ENCODE measurements around the gene RPS6KB2. TPM values are rescaled to one million over a fixed set of nuclear protein-coding genes. Genes with fewer than 3 reads are reported as not detected.

RPS6KB2 gene
- total and polyA plus RNA-seq, 4 donors = 26.3 to 69.5 (median 56.2) TPM

- Histone ChIP-seq H3K9ac (ENCODE audit: insufficient read depth in 1 of 2, low read length in 2 of 2) (no peak overlapping the region), H3K9me3 (ENCODE audit: control insufficient read depth in 4 of 4, insufficient read depth in 3 of 4, low read length in 3 of 4) (no peaks in the 10 kb centered on the region), H3K27ac (ENCODE audit: low read depth in 1 of 2, low read length in 1 of 2) (peak overlapping the region in 1 of 2 donors; percentile 15), H3K4me1 (ENCODE audit: control insufficient read depth in 5 of 5, insufficient read depth in 5 of 5, low read length in 5 of 5) (peaks cover 0 to 12% (median 7%) of the 10 kb centered on the region in 5 donors), H3K4me3 (no peak overlapping the region), H3K36me3 (ENCODE audit: control insufficient read depth in 4 of 4, insufficient read depth in 4 of 4, low read length in 4 of 4) (peaks cover 0 to 21% (median 15%) of the 10 kb centered on the region in 4 donors), H3K27me3 (ENCODE audit: control insufficient read depth in 3 of 3, insufficient read depth in 3 of 3, low read length in 2 of 3) (no peaks in the 10 kb centered on the region)
- TF ChIP-seq CTCF (IDR thresholded peaks at IDR 0.05; ENCODE audit: control extremely low read depth, extremely low read depth) = no peak
- no peak for DNase-seq
- 42 to 64% methylated on average over 11 of the region's 11 CpGs for WGBS, 2 donors
- no peak for ATAC-seq (ENCODE audit: insufficient read depth, low FRiP score)
Observed at GRCh38 chr11:67484847-67485311, 56.6 kb downstream of the RPS6KB2 start.

Small RNA genes lying within 50 kb of the gene (small RNA-seq; reads per million reads assigned to genes)
- gene RNU6-1238P (ENCODE audit: low replicate concordance) = not detected

Other genes with a start within 250 kb of the RPS6KB2 start
- 10 to 100 TPM; 37.1 to 99.8 TPM for gene GRK2, start 162.0 kb upstream of the RPS6KB2 start, total RNA-seq
- gene GRK2, start 162.0 kb upstream of the RPS6KB2 start, polyA plus RNA-seq = 100 to 1,000 TPM in 1 of 2 donors, 10 to 100 TPM in 1; 95.2 to 130 TPM
- 10 to 100 TPM; 35.9 to 86.2 TPM for gene ANKRD13D, start 139.2 kb upstream of the RPS6KB2 start, total RNA-seq
- gene ANKRD13D, start 139.2 kb upstream of the RPS6KB2 start, polyA plus RNA-seq = 10 to 100 TPM; 55.8 to 65.3 TPM
- gene SSH3, start 125.0 kb upstream of the RPS6KB2 start, total RNA-seq = 10 to 100 TPM; 31.4 to 42.7 TPM
- gene SSH3, start 125.0 kb upstream of the RPS6KB2 start, polyA plus RNA-seq = 10 to 100 TPM; 19.0 to 23.0 TPM
- gene POLD4, start 74.9 kb upstream of the RPS6KB2 start, total RNA-seq = 10 to 100 TPM; 27.4 to 99.6 TPM
- gene POLD4, start 74.9 kb upstream of the RPS6KB2 start, polyA plus RNA-seq = 100 to 1,000 TPM; 103 to 183 TPM
- gene CLCF1, start 54.9 kb upstream of the RPS6KB2 start, total RNA-seq = 1 to 10 TPM; 3.5 to 9.8 TPM
- 1 to 10 TPM; 7.6 to 10.0 TPM for gene CLCF1, start 54.9 kb upstream of the RPS6KB2 start, polyA plus RNA-seq
- 10 to 100 TPM; 19.7 to 35.9 TPM for gene RAD9A, start 36.5 kb upstream of the RPS6KB2 start, total RNA-seq
- gene RAD9A, start 36.5 kb upstream of the RPS6KB2 start, polyA plus RNA-seq = 10 to 100 TPM; 14.1 to 22.8 TPM
- gene PPP1CA, start 26.6 kb upstream of the RPS6KB2 start, total RNA-seq = 100 to 1,000 TPM in 1 of 2 donors, 10 to 100 TPM in 1; 87.2 to 175 TPM
- gene PPP1CA, start 26.6 kb upstream of the RPS6KB2 start, polyA plus RNA-seq = 100 to 1,000 TPM; 138 to 178 TPM
- gene TBC1D10C, start 24.4 kb upstream of the RPS6KB2 start, total RNA-seq = 10 to 100 TPM in 1 of 2 donors, 1 to 10 TPM in 1; 3.2 to 21.3 TPM
- 10 to 100 TPM; 15.8 to 19.7 TPM for gene TBC1D10C, start 24.4 kb upstream of the RPS6KB2 start, polyA plus RNA-seq
- 1 to 10 TPM; 1.2 to 1.7 TPM for gene CARNS1, start 12.8 kb upstream of the RPS6KB2 start, total RNA-seq
- 1 to 10 TPM in 1 of 2 donors, under 1 TPM in 1; 0.15 to 1.5 TPM for gene CARNS1, start 12.8 kb upstream of the RPS6KB2 start, polyA plus RNA-seq
- 10 to 100 TPM in 1 of 2 donors, 1 to 10 TPM in 1; 8.8 to 13.7 TPM for gene PTPRCAP, start 9.2 kb downstream of the RPS6KB2 start, total RNA-seq
- gene PTPRCAP, start 9.2 kb downstream of the RPS6KB2 start, polyA plus RNA-seq = 10 to 100 TPM; 10.8 to 19.0 TPM
- 100 to 1,000 TPM in 1 of 2 donors, 10 to 100 TPM in 1; 65.6 to 147 TPM for gene CORO1B, start 15.0 kb downstream of the RPS6KB2 start, total RNA-seq
- 100 to 1,000 TPM; 108 to 130 TPM for gene CORO1B, start 15.0 kb downstream of the RPS6KB2 start, polyA plus RNA-seq
- gene GPR152, start 24.2 kb downstream of the RPS6KB2 start, total RNA-seq = not detected
- gene GPR152, start 24.2 kb downstream of the RPS6KB2 start, polyA plus RNA-seq = under 1 TPM in 1 of 2 donors, not detected in 1; 0.06 TPM
- 1 to 10 TPM; 2.1 to 5.3 TPM for gene CABP4, start 26.9 kb downstream of the RPS6KB2 start, total RNA-seq
- 1 to 10 TPM in 1 of 2 donors, under 1 TPM in 1; 0.96 to 2.5 TPM for gene CABP4, start 26.9 kb downstream of the RPS6KB2 start, polyA plus RNA-seq
- 10 to 100 TPM; 32.5 to 84.2 TPM for gene TMEM134, start 40.8 kb downstream of the RPS6KB2 start, total RNA-seq
- 10 to 100 TPM; 82.0 to 91.4 TPM for gene TMEM134, start 40.8 kb downstream of the RPS6KB2 start, polyA plus RNA-seq
- 10 to 100 TPM; 60.0 to 64.8 TPM for gene AIP, start 54.5 kb downstream of the RPS6KB2 start, total RNA-seq
- gene AIP, start 54.5 kb downstream of the RPS6KB2 start, polyA plus RNA-seq = 100 to 1,000 TPM in 1 of 2 donors, 10 to 100 TPM in 1; 82.8 to 126 TPM
- 10 to 100 TPM; 36.4 to 67.3 TPM for gene PITPNM1, start 76.9 kb downstream of the RPS6KB2 start, total RNA-seq
- gene PITPNM1, start 76.9 kb downstream of the RPS6KB2 start, polyA plus RNA-seq = 10 to 100 TPM; 23.2 to 36.2 TPM
- gene CDK2AP2, start 79.7 kb downstream of the RPS6KB2 start, total RNA-seq = 100 to 1,000 TPM in 1 of 2 donors, 10 to 100 TPM in 1; 21.7 to 128 TPM
- 100 to 1,000 TPM; 114 to 149 TPM for gene CDK2AP2, start 79.7 kb downstream of the RPS6KB2 start, polyA plus RNA-seq
- gene CABP2, start 95.0 kb downstream of the RPS6KB2 start, total RNA-seq = not detected
- not detected for gene CABP2, start 95.0 kb downstream of the RPS6KB2 start, polyA plus RNA-seq
- 100 to 1,000 TPM; 632 to 928 TPM for gene GSTP1, start 155.3 kb downstream of the RPS6KB2 start, total RNA-seq
- gene GSTP1, start 155.3 kb downstream of the RPS6KB2 start, polyA plus RNA-seq = 1,000 to 10,000 TPM; 1,119 to 2,206 TPM
- 100 to 1,000 TPM; 144 to 191 TPM for gene NDUFV1, start 178.4 kb downstream of the RPS6KB2 start, total RNA-seq
- gene NDUFV1, start 178.4 kb downstream of the RPS6KB2 start, polyA plus RNA-seq = 100 to 1,000 TPM; 113 to 137 TPM
- gene NUDT8, start 201.4 kb downstream of the RPS6KB2 start, total RNA-seq = 10 to 100 TPM in 1 of 2 donors, 1 to 10 TPM in 1; 6.3 to 19.9 TPM
- 10 to 100 TPM; 12.1 to 22.3 TPM for gene NUDT8, start 201.4 kb downstream of the RPS6KB2 start, polyA plus RNA-seq
- not detected for gene TBX10, start 211.3 kb downstream of the RPS6KB2 start, total RNA-seq
- gene TBX10, start 211.3 kb downstream of the RPS6KB2 start, polyA plus RNA-seq = not detected
- under 1 TPM in 1 of 2 donors, not detected in 1; 0.58 TPM for gene ACY3, start 222.2 kb downstream of the RPS6KB2 start, total RNA-seq
- under 1 TPM; 0.42 to 0.73 TPM for gene ACY3, start 222.2 kb downstream of the RPS6KB2 start, polyA plus RNA-seq
- 1 to 10 TPM; 2.4 to 4.8 TPM for gene ALDH3B2, start 246.1 kb downstream of the RPS6KB2 start, total RNA-seq
- 1 to 10 TPM; 1.1 to 2.6 TPM for gene ALDH3B2, start 246.1 kb downstream of the RPS6KB2 start, polyA plus RNA-seq

All from lung (tissue), 13 donors.